SU-DHL-6 (cell line): Measurements from ENCODE around the gene MDK.
"Not testable (repeated sequence)": the region's sequence is repeated elsewhere in the genome, so short reads cannot be mapped to it uniquely, and the experiment has no call there.

Source experiments
- H2AFZ ChIP-seq: fragments of 200-600 bp; sonication (generic); 2 replicates; pipeline ENCODE4 v1.6.1; 2014; ENCODE audit warnings: low read depth, mild to moderate bottlenecking, moderate library complexity, mixed read lengths, antibody characterized with exemption, low read length; ENCODE audit not compliant: severe bottlenecking
- H3F3A ChIP-seq: fragments of 200-600 bp; shearing (Covaris generic); 2 replicates; pipeline ENCODE4 v1.6.0; 2016; ENCODE audit warnings: antibody characterized with exemption, mild to moderate bottlenecking; ENCODE audit not compliant: insufficient read depth
- H3K27ac ChIP-seq: fragments of 200-600 bp; sonication (generic); 2 replicates; pipeline ENCODE4 v1.5.1; 2016; ENCODE audit warnings: low read depth, mild to moderate bottlenecking, low read length, moderate library complexity, mixed read lengths
- H3K27me3 ChIP-seq: fragments of 200-600 bp; sonication (generic), shearing (Covaris generic); 2 replicates; pipeline ENCODE4 v1.6.0; 2014; ENCODE audit warnings: mild to moderate bottlenecking, low read length
- H3K36me3 ChIP-seq: fragments of 200-600 bp; sonication (generic); 2 replicates; pipeline ENCODE4 v1.6.1; 2014; ENCODE audit warnings: mild to moderate bottlenecking, low read length, mixed read lengths
- H3K4me2 ChIP-seq: fragments of 300-600, 200-600 bp; shearing (Covaris generic), sonication (generic); 2 replicates; pipeline ENCODE4 v1.6.0; 2014; ENCODE audit warnings: low read length, low read depth, mild to moderate bottlenecking; ENCODE audit not compliant: poor library complexity, severe bottlenecking
- H3K4me3 ChIP-seq: fragments of 200-600 bp; sonication (generic); 2 replicates; pipeline ENCODE4 v1.5.1; 2014; ENCODE audit warnings: antibody characterized with exemption, low read length, mild to moderate bottlenecking, mixed read lengths; ENCODE audit not compliant: insufficient read depth, poor library complexity, severe bottlenecking
- H3K79me2 ChIP-seq: fragments of 200-600 bp; sonication (generic); 2 replicates; pipeline ENCODE4 v1.6.1; 2014; ENCODE audit warnings: mild to moderate bottlenecking, low read length, moderate library complexity; ENCODE audit not compliant: insufficient read depth
- H3K9ac ChIP-seq: fragments of 200-600 bp; sonication (generic); 2 replicates; pipeline ENCODE4 v1.7.0; 2014; ENCODE audit warnings: mild to moderate bottlenecking, low read length
- H3K9me2 ChIP-seq: fragments of 200-600 bp; sonication (generic); replicated peaks from 2 replicates; pipeline ENCODE4 v1.6.1; 2014; ENCODE audit warnings: low read length; ENCODE audit not compliant: insufficient read depth
- H3K9me3 ChIP-seq: fragments of 200-600 bp; sonication (generic); 2 replicates; pipeline ENCODE4 v1.6.1; 2014; ENCODE audit warnings: low read length, mixed read lengths; ENCODE audit not compliant: insufficient read depth
- H4K20me1 ChIP-seq: fragments of 200-600 bp; sonication (generic); 2 replicates; pipeline ENCODE4 v1.6.1; 2014; ENCODE audit warnings: low read depth, mild to moderate bottlenecking, antibody characterized with exemption, low read length, moderate library complexity, mixed read lengths
- CTCF ChIP-seq: fragments of 200-600 bp; sonication (generic); IDR thresholded peaks from one replicate; pipeline ENCODE4 v1.5.1; 2017; ENCODE audit warnings: antibody characterized with exemption, mild to moderate bottlenecking, low read length, moderate library complexity; ENCODE audit not compliant: insufficient read depth, poor library complexity, severe bottlenecking
- EZH2phosphoT487 ChIP-seq: fragments of 200-600 bp; sonication (generic), shearing (Covaris generic); conservative IDR thresholded peaks from 2 replicates; pipeline ENCODE4 v1.6.1; 2018; ENCODE audit warnings: mild to moderate bottlenecking, antibody characterized with exemption, low read length, moderate library complexity, mixed read lengths

The MDK gene

GRCh38 chr11:46369458-46370152, 11.9 kb upstream of the MDK start:
- H3K9me2 ChIP-seq: no peaks in the 10 kb centered on the region
- no peak overlapping the region for H3K4me3 ChIP-seq
- H3K4me2 ChIP-seq: no peak overlapping the region
- H2AFZ ChIP-seq: no peak overlapping the region
- no peaks in the 10 kb centered on the region for H3K36me3 ChIP-seq
- no peaks in the 10 kb centered on the region for H3F3A ChIP-seq
- H3K9ac ChIP-seq: no peak overlapping the region
- no peak for TF ChIP-seq EZH2phosphoT487
- peak; percentile 54 for TF ChIP-seq CTCF
- H4K20me1 ChIP-seq: no peaks in the 10 kb centered on the region
- no peaks in the 10 kb centered on the region for H3K27me3 ChIP-seq
- no peaks in the 10 kb centered on the region for H3K79me2 ChIP-seq
- H3K9me3 ChIP-seq: no peaks in the 10 kb centered on the region
- no peak overlapping the region for H3K27ac ChIP-seq

GRCh38 chr11:46370253-46370652, 11.2 kb upstream of the MDK start:
- Histone ChIP-seq H3K9me2 (no peaks in the 10 kb centered on the region), H3K36me3 (no peaks in the 10 kb centered on the region), H3K27ac (no peak overlapping the region), H2AFZ (no peak overlapping the region), H3K4me2 (no peak overlapping the region), H3K4me3 (no peak overlapping the region), H4K20me1 (no peaks in the 10 kb centered on the region), H3K9me3 (no peaks in the 10 kb centered on the region), H3K9ac (no peak overlapping the region), H3F3A (no peaks in the 10 kb centered on the region), H3K27me3 (no peaks in the 10 kb centered on the region), H3K79me2 (no peaks in the 10 kb centered on the region)
- no peak for TF ChIP-seq CTCF
- no peak for TF ChIP-seq EZH2phosphoT487

- H3K27me3 ChIP-seq, H2AFZ ChIP-seq, H3F3A ChIP-seq, H4K20me1 ChIP-seq, H3K9me3 ChIP-seq, H3K36me3 ChIP-seq, H3K4me3 ChIP-seq, H3K9ac ChIP-seq, H3K79me2 ChIP-seq, H3K9me2 ChIP-seq, H3K27ac ChIP-seq, H3K4me2 ChIP-seq: not testable (repeated sequence)
These were observed 10.2 kb upstream of the MDK start for GRCh38 chr11:46371262-46371661.

- H3K27ac ChIP-seq: no peak overlapping the region
- H3K4me3 ChIP-seq: no peak overlapping the region
- no peaks in the 10 kb centered on the region for H3F3A ChIP-seq
- H3K9ac ChIP-seq: no peak overlapping the region
- H3K79me2 ChIP-seq: no peaks in the 10 kb centered on the region
- TF ChIP-seq CTCF: no peak
- no peaks in the 10 kb centered on the region for H4K20me1 ChIP-seq
- H3K27me3 ChIP-seq: no peaks in the 10 kb centered on the region
- H2AFZ ChIP-seq: no peak overlapping the region
- no peaks in the 10 kb centered on the region for H3K9me3 ChIP-seq
- H3K36me3 ChIP-seq: no peaks in the 10 kb centered on the region
- no peaks in the 10 kb centered on the region for H3K9me2 ChIP-seq
- no peak overlapping the region for H3K4me2 ChIP-seq
These were observed 9.4 kb upstream of the MDK start for GRCh38 chr11:46372086-46372485.

GRCh38 chr11:46372501-46372900, 9.0 kb upstream of the MDK start:
- H3K9me3 ChIP-seq, H3K79me2 ChIP-seq, H3K9me2 ChIP-seq, H3K4me2 ChIP-seq, H3K27me3 ChIP-seq, H2AFZ ChIP-seq, H3K36me3 ChIP-seq, H3K27ac ChIP-seq, H3F3A ChIP-seq, H3K4me3 ChIP-seq, H4K20me1 ChIP-seq, H3K9ac ChIP-seq: not testable (repeated sequence)
